ENCODE measurements around the gene SLC6A11. TPM values are rescaled to one million over a fixed set of nuclear protein-coding genes. Genes with fewer than 3 reads are reported as not detected.
A peak's percentile ranks its signal among the peaks of the same experiment; 100 is the strongest.

Gene SLC6A11
- total and polyA plus RNA-seq, 2 of the 13 experiments (the other 11 are each of a cell fraction or from before 2014, with no cell fraction given), result 17.9 to 34.5 TPM

DNA sequence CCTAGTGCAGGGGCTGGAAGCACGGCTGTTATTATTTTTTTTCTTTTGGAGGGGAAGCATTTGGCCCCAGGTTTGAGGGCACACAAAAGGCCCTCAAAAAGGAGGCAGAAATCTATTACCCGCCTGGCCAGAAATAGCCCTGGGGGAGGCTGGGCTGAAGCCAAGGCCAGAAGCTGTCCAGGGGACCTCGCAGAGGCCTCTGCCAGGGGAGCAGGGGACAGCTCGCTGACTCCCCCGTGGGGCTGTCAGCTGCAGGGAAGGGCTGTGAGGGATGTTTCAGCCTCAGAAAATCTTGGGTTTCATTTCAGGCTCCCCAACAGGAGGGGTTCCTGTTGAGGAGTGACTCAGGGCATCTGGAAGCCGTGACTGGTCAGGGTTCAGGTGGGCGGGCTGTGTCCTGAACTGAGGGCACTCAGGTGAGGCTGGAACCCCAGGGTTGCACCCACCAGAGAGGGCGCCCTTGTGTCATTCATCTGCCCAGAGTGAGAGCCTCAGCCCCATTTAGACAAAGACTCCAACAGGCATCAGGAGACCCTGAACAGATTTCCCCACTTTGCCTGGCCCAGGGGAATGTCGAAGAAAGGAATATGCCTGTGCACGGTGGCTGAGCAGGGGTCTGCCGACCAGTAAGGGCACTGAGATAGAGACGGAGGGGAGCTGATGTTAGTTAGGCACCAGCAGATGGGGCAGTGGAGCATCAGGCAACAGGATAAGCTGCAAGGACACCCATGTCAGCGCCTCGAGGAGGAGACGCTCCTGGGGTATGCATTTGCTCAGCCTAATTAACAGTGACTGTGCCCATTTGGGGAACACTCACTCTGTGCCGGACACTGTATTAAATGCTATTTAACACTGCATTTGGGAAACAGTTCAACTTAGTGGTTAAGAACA is 43.5 kb upstream of the SLC6A11 start (continued):
- TF ChIP-seq, protein P1, sequence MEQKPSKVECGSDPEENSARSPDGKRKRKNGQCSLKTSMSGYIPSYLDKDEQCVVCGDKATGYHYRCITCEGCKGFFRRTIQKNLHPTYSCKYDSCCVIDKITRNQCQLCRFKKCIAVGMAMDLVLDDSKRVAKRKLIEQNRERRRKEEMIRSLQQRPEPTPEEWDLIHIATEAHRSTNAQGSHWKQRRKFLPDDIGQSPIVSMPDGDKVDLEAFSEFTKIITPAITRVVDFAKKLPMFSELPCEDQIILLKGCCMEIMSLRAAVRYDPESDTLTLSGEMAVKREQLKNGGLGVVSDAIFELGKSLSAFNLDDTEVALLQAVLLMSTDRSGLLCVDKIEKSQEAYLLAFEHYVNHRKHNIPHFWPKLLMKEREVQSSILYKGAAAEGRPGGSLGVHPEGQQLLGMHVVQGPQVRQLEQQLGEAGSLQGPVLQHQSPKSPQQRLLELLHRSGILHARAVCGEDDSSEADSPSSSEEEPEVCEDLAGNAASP (CRISPR knock-in tag; IDR thresholded peaks at IDR 0.05; ENCODE audit: borderline replicate concordance), result peak; percentile 83
- TF ChIP-seq, protein P2, sequence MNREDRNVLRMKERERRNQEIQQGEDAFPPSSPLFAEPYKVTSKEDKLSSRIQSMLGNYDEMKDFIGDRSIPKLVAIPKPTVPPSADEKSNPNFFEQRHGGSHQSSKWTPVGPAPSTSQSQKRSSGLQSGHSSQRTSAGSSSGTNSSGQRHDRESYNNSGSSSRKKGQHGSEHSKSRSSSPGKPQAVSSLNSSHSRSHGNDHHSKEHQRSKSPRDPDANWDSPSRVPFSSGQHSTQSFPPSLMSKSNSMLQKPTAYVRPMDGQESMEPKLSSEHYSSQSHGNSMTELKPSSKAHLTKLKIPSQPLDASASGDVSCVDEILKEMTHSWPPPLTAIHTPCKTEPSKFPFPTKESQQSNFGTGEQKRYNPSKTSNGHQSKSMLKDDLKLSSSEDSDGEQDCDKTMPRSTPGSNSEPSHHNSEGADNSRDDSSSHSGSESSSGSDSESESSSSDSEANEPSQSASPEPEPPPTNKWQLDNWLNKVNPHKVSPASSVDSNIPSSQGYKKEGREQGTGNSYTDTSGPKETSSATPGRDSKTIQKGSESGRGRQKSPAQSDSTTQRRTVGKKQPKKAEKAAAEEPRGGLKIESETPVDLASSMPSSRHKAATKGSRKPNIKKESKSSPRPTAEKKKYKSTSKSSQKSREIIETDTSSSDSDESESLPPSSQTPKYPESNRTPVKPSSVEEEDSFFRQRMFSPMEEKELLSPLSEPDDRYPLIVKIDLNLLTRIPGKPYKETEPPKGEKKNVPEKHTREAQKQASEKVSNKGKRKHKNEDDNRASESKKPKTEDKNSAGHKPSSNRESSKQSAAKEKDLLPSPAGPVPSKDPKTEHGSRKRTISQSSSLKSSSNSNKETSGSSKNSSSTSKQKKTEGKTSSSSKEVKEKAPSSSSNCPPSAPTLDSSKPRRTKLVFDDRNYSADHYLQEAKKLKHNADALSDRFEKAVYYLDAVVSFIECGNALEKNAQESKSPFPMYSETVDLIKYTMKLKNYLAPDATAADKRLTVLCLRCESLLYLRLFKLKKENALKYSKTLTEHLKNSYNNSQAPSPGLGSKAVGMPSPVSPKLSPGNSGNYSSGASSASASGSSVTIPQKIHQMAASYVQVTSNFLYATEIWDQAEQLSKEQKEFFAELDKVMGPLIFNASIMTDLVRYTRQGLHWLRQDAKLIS (CRISPR knock-in tag; IDR thresholded peaks at IDR 0.05), result no peak
- TF ChIP-seq CBX5 (CRISPR knock-in tag; IDR thresholded peaks at IDR 0.05; ENCODE audit: borderline replicate concordance) (no peak), STAG1 (CRISPR knock-in tag; IDR thresholded peaks at IDR 0.05) (peak; percentile 82), ISL2 (CRISPR knock-in tag; IDR thresholded peaks at IDR 0.05) (0 out of 2 replicates have a peak, but pooled peaks have one; percentile 28), MYC (CRISPR knock-in tag; IDR thresholded peaks at IDR 0.05; ENCODE audit: borderline replicate concordance) (0 out of 2 replicates have a peak, but pooled peaks have one; percentile 28), ZFP90 (CRISPR knock-in tag; IDR thresholded peaks at IDR 0.05; ENCODE audit: borderline replicate concordance) (0 out of 2 replicates have a peak, but pooled peaks have one; percentile 36), ZNF614 (CRISPR knock-in tag; IDR thresholded peaks at IDR 0.05; ENCODE audit: borderline replicate concordance) (peak; percentile 61; the same call in 1 of the 2 replicates), GTF2F1 (IDR thresholded peaks at IDR 0.05; ENCODE audit: low read length) (no peak), TCF7 (IDR thresholded peaks at IDR 0.05; ENCODE audit: low read depth) (no peak), NFIB (CRISPR knock-in tag; IDR thresholded peaks at IDR 0.05; ENCODE audit: borderline replicate concordance) (no peak)
- TF ChIP-seq, protein P3, sequence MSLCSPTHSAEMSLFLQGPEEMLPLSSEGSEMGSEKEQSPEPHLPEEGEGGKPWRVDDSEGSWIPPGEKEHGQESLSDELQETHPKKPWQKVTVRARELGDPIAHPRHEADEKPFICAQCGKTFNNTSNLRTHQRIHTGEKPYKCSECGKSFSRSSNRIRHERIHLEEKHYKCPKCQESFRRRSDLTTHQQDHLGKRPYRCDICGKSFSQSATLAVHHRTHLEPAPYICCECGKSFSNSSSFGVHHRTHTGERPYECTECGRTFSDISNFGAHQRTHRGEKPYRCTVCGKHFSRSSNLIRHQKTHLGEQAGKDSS (CRISPR knock-in tag; IDR thresholded peaks at IDR 0.05; ENCODE audit: borderline replicate concordance, low read depth), result peak; percentile 46; the same call in 1 of the 2 replicates
- TF ChIP-seq, protein P4, sequence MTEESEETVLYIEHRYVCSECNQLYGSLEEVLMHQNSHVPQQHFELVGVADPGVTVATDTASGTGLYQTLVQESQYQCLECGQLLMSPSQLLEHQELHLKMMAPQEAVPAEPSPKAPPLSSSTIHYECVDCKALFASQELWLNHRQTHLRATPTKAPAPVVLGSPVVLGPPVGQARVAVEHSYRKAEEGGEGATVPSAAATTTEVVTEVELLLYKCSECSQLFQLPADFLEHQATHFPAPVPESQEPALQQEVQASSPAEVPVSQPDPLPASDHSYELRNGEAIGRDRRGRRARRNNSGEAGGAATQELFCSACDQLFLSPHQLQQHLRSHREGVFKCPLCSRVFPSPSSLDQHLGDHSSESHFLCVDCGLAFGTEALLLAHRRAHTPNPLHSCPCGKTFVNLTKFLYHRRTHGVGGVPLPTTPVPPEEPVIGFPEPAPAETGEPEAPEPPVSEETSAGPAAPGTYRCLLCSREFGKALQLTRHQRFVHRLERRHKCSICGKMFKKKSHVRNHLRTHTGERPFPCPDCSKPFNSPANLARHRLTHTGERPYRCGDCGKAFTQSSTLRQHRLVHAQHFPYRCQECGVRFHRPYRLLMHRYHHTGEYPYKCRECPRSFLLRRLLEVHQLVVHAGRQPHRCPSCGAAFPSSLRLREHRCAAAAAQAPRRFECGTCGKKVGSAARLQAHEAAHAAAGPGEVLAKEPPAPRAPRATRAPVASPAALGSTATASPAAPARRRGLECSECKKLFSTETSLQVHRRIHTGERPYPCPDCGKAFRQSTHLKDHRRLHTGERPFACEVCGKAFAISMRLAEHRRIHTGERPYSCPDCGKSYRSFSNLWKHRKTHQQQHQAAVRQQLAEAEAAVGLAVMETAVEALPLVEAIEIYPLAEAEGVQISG (CRISPR knock-in tag; IDR thresholded peaks at IDR 0.05), result peak; percentile 43; the same call in 1 of the 2 replicates
- TF ChIP-seq, protein P5, sequence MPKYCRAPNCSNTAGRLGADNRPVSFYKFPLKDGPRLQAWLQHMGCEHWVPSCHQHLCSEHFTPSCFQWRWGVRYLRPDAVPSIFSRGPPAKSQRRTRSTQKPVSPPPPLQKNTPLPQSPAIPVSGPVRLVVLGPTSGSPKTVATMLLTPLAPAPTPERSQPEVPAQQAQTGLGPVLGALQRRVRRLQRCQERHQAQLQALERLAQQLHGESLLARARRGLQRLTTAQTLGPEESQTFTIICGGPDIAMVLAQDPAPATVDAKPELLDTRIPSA (CRISPR knock-in tag; IDR thresholded peaks at IDR 0.05; ENCODE audit: borderline replicate concordance), result no peak
- TF ChIP-seq, protein P6, sequence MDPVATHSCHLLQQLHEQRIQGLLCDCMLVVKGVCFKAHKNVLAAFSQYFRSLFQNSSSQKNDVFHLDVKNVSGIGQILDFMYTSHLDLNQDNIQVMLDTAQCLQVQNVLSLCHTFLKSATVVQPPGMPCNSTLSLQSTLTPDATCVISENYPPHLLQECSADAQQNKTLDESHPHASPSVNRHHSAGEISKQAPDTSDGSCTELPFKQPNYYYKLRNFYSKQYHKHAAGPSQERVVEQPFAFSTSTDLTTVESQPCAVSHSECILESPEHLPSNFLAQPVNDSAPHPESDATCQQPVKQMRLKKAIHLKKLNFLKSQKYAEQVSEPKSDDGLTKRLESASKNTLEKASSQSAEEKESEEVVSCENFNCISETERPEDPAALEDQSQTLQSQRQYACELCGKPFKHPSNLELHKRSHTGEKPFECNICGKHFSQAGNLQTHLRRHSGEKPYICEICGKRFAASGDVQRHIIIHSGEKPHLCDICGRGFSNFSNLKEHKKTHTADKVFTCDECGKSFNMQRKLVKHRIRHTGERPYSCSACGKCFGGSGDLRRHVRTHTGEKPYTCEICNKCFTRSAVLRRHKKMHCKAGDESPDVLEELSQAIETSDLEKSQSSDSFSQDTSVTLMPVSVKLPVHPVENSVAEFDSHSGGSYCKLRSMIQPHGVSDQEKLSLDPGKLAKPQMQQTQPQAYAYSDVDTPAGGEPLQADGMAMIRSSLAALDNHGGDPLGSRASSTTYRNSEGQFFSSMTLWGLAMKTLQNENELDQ (CRISPR knock-in tag; IDR thresholded peaks at IDR 0.05; ENCODE audit: borderline replicate concordance), result no peak

Measured in HepG2 (cell line).